Measurements from ENCODE around the gene TRIM59.

Gene TRIM59

DNA sequence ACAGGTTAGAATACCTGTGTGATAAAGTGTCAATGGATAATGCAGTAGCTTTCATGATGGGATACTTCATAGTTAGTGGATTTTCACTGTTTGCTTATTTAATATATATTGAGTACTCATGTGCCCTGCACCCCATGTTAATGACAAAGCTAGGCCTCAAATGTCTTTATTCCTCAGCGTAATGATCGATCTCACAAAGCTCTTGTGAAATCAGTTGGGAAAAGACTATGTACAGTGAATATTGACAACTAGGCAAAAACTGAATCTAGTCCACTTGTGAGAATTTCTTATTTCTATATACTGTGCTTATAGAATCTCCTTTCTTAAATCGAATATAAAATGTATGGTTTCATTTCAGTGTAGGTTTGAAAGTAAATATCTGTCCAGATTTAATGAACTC is 32.3 kb downstream of the TRIM59 start:
- no peak for TF ChIP-seq CTCF (IDR thresholded peaks at IDR 0.05)

DNA sequence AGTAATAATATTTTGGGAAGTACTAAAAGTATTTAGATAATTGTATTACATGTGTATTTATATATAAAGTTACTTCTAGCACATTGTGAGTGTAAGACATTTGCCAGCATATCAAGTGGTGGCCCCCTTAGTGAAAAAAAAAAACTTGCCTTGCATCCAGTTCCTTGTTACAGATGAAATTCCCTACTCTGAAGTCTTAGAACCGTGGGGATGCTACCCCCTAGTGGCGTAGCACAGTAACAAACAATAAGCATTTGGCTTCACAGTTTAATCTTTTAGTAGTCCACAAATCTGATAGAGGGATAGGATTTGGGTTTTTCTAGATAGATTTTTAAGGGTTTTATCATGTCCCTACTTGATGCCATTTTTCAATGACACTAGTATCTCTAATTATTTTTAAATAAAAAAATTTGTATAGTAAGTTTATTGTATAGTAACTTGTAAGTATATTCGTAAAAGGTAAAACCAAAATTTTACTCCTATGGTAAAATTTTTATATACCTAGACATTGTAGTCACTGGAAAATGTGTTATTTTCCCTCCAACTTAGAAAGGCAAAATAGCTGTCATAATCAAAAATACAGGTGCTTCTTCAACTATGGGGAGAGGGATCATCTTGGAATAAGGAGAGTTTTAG is 35.9 kb downstream of the TRIM59 start:
- TF ChIP-seq CTCF (IDR thresholded peaks at IDR 0.05), result peak; percentile 83

DNA sequence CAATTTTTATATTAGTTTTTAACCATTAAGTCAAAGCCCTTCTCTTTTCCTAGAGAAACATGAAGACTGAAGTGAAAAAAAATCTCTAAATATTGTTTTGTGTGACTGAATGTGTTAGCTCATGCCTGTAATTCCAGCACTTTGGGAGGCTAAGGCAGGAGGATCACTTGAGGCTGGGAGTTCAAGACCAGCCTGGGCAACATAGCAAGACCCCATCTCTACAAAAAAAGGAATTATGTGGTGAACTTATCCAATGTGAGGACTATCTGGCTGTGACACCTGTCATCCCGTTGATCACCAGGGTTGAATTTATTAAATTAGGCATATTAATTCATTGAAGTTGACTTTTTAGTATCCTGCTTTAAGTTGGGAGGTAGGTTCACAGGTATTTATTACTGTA is 37.1 kb downstream of the TRIM59 start:
- no peak for TF ChIP-seq CTCF (IDR thresholded peaks at IDR 0.05)

DNA sequence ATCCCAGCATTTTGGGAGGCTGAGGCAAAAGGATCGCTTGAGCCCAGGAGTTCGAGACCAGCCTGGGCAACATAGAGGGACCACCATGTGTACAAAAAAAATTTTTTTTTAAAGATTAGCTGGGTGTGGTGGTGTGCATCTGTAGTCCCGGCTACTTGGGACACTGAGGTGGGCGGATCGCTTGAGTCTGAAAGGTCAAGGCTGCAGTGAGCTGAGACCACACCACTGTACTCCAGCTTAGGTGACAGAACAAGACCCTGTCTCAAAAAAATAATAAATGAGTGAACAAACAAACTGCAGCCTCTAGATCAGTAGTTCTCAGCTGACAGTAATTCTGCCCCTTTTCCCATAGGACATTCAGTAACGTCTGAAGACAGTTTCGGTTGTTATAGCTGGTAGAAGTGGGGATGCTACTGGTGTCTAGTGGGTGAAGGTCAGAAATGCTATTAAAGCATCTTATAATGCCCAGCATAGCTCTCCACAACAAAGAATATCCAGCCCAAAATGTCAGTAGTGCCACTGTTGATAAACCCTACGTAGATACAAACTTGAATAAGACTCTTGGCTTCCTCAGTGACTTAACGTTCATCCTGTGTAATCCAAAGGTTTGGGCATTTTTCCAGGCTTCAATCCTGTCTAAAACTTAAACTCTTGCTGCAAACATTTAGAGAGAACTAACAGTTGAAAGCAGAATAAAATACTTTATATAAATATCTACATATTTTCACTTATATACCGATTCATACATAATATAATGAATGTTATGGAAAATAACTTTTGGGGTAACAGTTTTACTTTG is 39.6 kb downstream of the TRIM59 start:
- TF ChIP-seq CTCF (IDR thresholded peaks at IDR 0.05), result no peak

- TF ChIP-seq CTCF (IDR thresholded peaks at IDR 0.05), result no peak
Observed at GRCh38 chr3:160403796-160404470, 45.7 kb downstream of the TRIM59 start.

- no peak for TF ChIP-seq CTCF (IDR thresholded peaks at IDR 0.05)
Observed at GRCh38 chr3:160403028-160403545, 46.5 kb downstream of the TRIM59 start.

DNA sequence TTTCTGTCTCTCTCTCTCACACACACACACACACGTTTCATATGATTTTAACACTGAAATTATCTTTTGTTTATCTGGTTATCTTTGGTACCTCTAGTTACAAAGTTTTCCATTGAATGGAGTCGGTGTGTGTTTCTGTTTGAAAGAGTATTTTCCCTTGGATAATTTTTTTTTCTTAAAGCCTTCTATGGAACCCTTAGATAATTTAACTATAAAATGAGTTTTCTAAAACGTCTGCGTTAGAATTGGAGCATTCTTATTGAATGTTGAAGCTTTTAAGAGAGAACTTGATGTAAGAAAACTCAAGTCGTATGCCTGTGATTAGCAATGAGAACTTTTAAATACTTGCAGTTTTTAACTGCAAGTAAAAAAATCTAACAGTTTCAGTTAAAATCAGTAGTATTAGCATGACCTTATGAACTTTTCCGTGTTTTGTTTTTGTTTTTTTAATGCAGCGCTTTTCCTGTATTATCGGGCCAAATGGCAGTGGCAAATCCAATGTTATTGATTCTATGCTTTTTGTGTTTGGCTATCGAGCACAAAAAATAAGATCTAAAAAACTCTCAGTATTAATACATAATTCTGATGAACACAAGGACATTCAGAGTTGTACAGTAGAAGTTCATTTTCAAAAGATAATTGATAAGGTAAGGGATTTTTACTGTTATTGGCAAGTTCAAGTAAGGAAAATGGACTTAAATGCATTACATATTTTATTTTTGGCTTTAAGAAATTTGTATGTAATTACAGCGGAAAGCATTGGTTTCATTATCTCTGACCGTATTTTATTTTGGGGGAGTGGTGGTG is 47.2 kb downstream of the TRIM59 start:
- no peak for TF ChIP-seq CTCF (IDR thresholded peaks at IDR 0.05)

All from LNCAP (cell line).